ENCODE measurements around the gene MAN1C1.

MAN1C1 gene

GRCh38 chr1:25767437-25767770 lies 150.8 kb downstream of the MAN1C1 start:
- DNase-seq: no peak

DNA sequence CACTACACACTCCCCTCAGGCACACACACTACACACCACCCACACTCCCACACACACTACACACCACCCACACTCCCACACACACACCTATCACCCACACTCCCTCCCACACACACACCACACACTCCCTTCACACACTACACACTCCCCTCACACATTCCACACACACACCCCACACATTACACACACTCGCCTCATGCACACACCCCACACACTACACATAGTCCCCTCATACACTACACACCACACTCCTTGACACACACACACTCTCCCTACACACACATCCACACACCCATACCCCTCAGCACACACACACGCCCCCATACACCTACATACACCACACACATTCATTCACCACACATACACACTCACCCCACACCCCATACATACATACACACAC lies 152.4 kb downstream of the MAN1C1 start:
- DNase-seq: no peak

DNA sequence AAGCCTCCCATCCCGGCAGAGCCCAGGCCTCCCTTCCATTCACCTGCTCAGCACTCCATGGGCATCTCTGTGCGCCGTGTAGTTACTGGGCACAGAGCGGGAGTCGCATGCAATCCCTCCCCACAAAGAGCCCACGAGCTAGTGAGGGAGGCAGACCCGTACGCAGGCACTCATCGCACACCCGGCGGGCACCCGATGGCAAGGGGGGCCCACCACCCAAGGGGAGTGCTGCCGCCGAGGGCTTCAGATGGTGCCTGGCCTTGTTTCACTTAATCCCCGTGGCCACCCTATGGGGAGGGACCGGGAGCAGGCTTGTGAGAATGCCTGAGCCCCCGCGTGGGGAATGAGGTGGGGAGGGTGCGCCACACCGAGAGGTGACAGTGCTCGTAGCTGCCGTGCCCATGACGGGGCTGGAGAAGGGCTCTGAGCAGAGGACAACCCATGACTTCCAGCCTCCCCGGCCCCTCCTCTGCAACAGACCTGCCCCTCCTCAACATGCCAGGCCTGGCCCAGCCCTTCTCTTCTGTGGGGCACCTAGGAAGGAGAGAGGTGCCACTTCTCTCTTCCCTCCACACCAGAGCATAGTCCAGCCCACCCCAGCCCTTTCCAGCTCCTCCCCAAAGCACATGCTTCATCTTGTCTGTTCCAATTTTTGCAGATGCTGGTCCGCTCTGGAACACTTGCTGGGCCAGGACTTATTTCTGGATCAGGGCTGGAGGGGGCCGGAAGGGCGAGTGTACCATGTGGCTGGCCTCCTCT lies 153.2 kb downstream of the MAN1C1 start:
- no peak for DNase-seq

DNA sequence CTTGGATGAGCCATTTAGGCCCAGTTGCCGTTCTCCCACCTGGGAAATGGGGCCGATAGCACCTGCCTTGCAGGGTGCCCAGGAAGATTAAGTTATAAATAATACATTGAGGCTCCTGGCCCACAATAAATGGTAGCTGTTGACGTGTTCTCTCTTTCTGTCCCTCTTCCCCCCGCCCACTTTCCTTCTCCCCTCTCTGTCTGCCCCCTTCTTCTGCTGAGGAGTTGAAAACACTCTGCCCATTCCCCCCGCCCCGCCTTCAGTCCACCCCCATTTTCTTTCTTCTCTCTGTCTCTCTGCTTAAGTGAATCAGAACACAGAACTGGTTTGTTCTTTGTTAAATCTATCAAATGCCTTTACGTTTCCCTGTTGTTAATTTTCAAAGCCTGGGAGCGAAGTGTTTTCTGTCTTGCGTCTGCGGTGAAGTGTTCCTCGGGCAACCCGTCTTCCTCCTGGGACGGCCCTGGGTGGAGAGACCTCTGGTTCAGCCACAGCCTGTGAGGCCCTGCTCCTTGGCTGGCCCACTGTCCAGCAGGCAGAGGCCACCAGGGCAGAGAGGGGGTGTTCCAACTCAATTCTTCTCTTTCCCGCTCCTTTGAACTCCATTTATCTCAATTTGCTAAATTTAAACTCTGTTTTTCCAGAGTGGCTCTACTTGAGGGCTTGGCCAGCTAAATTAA lies 154.1 kb downstream of the MAN1C1 start:
- no peak for DNase-seq

- peak; percentile 75 for DNase-seq
These were observed 154.9 kb downstream of the MAN1C1 start for GRCh38 chr1:25771221-25772114.

- no peak for DNase-seq
These were observed 155.6 kb downstream of the MAN1C1 start for GRCh38 chr1:25772164-25772563.

GRCh38 chr1:25772692-25773245 lies 156.2 kb downstream of the MAN1C1 start:
- no peak for DNase-seq

- no peak for DNase-seq
These were observed 157.0 kb downstream of the MAN1C1 start for GRCh38 chr1:25773441-25774125.

DNA sequence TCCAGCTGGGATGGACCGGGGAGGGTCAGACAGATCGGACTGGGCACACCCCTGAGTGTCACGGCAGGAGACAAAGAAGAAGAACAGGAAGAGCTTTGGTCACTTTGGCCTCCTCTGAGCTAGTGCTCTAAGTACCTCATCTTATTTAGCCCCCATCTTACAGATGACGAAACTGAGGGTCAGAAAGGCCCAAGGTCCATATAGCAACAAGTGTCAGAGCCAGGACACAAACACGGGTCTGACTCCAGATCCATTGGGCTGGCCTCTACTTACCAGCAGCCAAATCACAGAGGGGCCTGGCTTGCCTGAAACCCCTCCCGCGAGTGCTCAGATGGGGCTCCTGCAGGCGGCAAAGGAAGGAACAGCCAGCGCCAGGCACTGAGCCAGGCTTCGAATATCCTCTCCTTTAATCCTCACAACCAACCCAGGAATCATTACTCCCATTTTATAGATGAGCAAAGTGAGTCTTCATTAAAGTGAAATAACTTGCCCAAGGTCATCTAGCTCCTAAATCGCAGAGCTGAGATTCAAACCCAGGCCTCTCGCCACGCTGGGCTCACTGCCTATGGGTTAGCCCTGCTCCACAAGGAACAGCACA lies 157.7 kb downstream of the MAN1C1 start:
- DNase-seq: no peak

GRCh38 chr1:25774921-25775771 lies 158.6 kb downstream of the MAN1C1 start:
- DNase-seq: peak; percentile 15

- DNase-seq: no peak
These were observed 162.8 kb downstream of the MAN1C1 start for GRCh38 chr1:25779388-25779787.

DNA sequence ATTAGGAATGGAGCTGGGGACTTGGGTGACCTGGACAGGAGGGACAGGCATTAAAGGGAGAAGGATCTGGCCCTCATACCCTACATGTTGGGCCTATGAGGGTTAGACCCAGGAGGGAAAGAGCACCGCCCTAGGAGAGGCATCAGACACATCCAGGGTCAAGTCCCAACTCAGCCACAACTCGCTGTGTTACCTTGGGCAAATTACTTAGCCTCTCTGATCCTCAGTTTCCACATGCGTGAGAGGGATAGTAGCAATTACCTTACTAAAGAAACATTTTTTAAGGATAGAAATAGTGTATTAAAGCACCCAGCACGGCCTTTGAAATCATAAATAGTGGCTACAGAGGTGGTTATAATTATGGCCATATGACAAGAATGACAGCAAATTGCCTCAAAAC lies 163.3 kb downstream of the MAN1C1 start:
- DNase-seq: no peak

- no peak for DNase-seq
These were observed 163.9 kb downstream of the MAN1C1 start for GRCh38 chr1:25780318-25781129.

DNA sequence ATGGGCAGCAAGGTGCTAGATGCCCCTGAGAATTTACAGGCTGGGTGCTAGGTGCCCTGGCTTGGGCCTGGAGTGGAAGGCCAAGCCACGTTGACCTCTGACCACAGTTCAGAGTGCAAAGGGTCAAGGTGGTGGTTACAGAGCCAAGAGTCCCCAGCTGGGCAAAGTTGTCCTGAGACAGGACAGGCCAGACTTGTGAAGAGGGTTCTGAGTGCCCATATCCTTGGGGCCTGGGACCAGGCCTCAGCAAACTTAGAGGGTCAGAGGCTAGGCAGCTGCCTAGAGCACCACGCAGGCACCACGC lies 164.5 kb downstream of the MAN1C1 start:
- no peak for DNase-seq

GRCh38 chr1:25782608-25783201 lies 166.1 kb downstream of the MAN1C1 start:
- no peak for DNase-seq

GRCh38 chr1:25784575-25785051 lies 168.0 kb downstream of the MAN1C1 start:
- DNase-seq: no peak

GRCh38 chr1:25785333-25786067 lies 168.9 kb downstream of the MAN1C1 start:
- no peak for DNase-seq

GRCh38 chr1:25786887-25787759 lies 170.5 kb downstream of the MAN1C1 start:
- DNase-seq: no peak
